Endodermal cell (in vitro differentiated cells): Measurements from ENCODE around the gene PPP2R2C. TPM values are rescaled to one million over a fixed set of nuclear protein-coding genes. Genes with fewer than 3 reads are reported as not detected.

ENCODE experiments used
- DNase-seq: peaks from one replicate; pipeline ENCODE4 v3.0.0-alpha.2; 2017
- H3K27ac ChIP-seq: 2 replicates; pipeline ENCODE4 v1.5.1; 2013; ENCODE audit warnings: mild to moderate bottlenecking, low read depth, low read length, moderate library complexity
- H3K27me3 ChIP-seq: 2 replicates; pipeline ENCODE4 v1.6.1; 2013; ENCODE audit warnings: mild to moderate bottlenecking, low read length, moderate library complexity; ENCODE audit not compliant: insufficient read depth, control insufficient read depth, poor library complexity, severe bottlenecking
- H3K36me3 ChIP-seq: 2 replicates; pipeline ENCODE4 v1.7.0; 2013; ENCODE audit warnings: mild to moderate bottlenecking, low read length, moderate library complexity; ENCODE audit not compliant: control insufficient read depth, insufficient read depth
- H3K4me1 ChIP-seq: one replicate; pipeline ENCODE4 v1.7.0; 2013; ENCODE audit warnings: low read length; ENCODE audit not compliant: control insufficient read depth, insufficient read depth
- H3K4me3 ChIP-seq: 2 replicates; pipeline ENCODE4 v1.5.1; 2013; ENCODE audit warnings: mild to moderate bottlenecking, low read length, moderate library complexity
- H3K9ac ChIP-seq: 2 replicates; pipeline ENCODE4 v1.6.1; 2013; ENCODE audit warnings: mild to moderate bottlenecking, low read length, moderate library complexity; ENCODE audit not compliant: poor library complexity, severe bottlenecking; ENCODE audit errors: extremely low read depth
- H3K9me3 ChIP-seq: 2 replicates; pipeline ENCODE4 v1.6.1; 2013; ENCODE audit warnings: mild to moderate bottlenecking, low read length, moderate library complexity; ENCODE audit not compliant: control insufficient read depth
- H3K27ac Mint-ChIP-seq: 2 replicates; pipeline ENCODE4 v1.8.0; 2020; ENCODE audit warnings: mixed read lengths
- H3K27me3 Mint-ChIP-seq: 2 replicates; pipeline ENCODE4 v1.8.0; 2021; ENCODE audit warnings: mild to moderate bottlenecking, mixed read lengths; ENCODE audit not compliant: insufficient read depth
- H3K36me3 Mint-ChIP-seq: 2 replicates; pipeline ENCODE4 v1.8.0; 2020; ENCODE audit warnings: low read depth, mixed read lengths
- H3K4me1 Mint-ChIP-seq: 2 replicates; pipeline ENCODE4 v1.8.0; 2020; ENCODE audit warnings: mixed read lengths
- H3K4me3 Mint-ChIP-seq: 2 replicates; pipeline ENCODE4 v1.8.0; 2020; ENCODE audit warnings: mild to moderate bottlenecking, moderate library complexity, mixed read lengths
- H3K9me3 Mint-ChIP-seq: 2 replicates; pipeline ENCODE4 v1.8.0; 2020; ENCODE audit warnings: mild to moderate bottlenecking, mixed read lengths
- CTCF ChIP-seq: fragments of 200-600 bp; sonication (generic); conservative IDR thresholded peaks from 2 replicates; pipeline ENCODE4 v1.5.0; 2021; ENCODE audit warnings: antibody characterized with exemption, mild to moderate bottlenecking
- WGBS, 2 experiments: methylation state at CpG; one replicate each; pipeline versions ENCODE4 v1.1.5 to v1.1.7; 2013; ENCODE audit warnings: missing lambda C conversion rate in 2 of 2, mixed read lengths in 1 of 2; ENCODE audit not compliant: insufficient coverage in 1 of 2, insufficient read length in 1 of 2; 5-methylcytosine and 5-hydroxymethylcytosine counted together
- total RNA-seq, 2 donors: library from RNA; stranded (reverse); fragmentation: NEBNext Ultra II Directional in 1 of 2; extraction: Animal tissue kit (Norgen Biotek cat#: 25700) in 1 of 2; gene quantifications; 2 replicates in 1 of 2; 3 replicates in 1 of 2; pipeline ENCODE4 v1.2.1, GENCODE V29; 2021

The PPP2R2C gene
- total RNA-seq, 2 donors from 2014 or later = 4.4 to 19.2 TPM

DNA sequence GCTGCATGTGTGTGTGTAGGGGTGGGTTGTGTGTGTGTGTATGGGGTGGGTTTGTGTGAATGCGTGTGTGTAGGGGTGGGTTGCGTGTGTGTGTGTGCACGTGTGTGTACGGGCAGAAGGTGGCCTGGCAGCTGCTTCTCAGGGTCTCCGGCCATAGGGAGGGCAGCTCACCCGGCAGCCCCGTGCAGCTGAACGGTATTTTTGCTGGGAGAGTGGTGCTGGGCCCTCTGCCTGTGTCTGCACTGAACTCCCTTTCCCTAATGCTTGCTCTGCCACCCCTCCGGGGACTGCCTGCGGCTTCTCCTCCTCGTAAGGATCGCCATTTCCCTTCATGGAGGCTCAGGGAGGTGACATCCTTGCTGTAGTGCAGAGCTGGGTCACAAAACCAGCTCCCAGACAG is 172.5 kb downstream of the PPP2R2C start:
- no peak overlapping the region for H3K27ac Mint-ChIP-seq
- peaks cover 50% of the 10 kb centered on the region for H3K36me3 Mint-ChIP-seq

GRCh38 chr4:6298852-6299251 is 173.6 kb downstream of the PPP2R2C start:
- H3K4me3 Mint-ChIP-seq = no peak overlapping the region
- no peaks in the 10 kb centered on the region for H3K4me1 ChIP-seq
- H3K27me3 ChIP-seq = no peaks in the 10 kb centered on the region
- H3K36me3 Mint-ChIP-seq = peaks cover 56% of the 10 kb centered on the region
- no peak overlapping the region for H3K9ac ChIP-seq
- no peaks in the 10 kb centered on the region for H3K27me3 Mint-ChIP-seq
- no peak overlapping the region for H3K27ac Mint-ChIP-seq
- no peak for TF ChIP-seq CTCF
- H3K9me3 Mint-ChIP-seq = no peaks in the 10 kb centered on the region
- H3K9me3 ChIP-seq = no peaks in the 10 kb centered on the region
- no peak for DNase-seq
- H3K27ac ChIP-seq = no peak overlapping the region
- peaks cover 8% of the 10 kb centered on the region for H3K36me3 ChIP-seq
- 92 to 96% methylated on average over 3 to 6 of the region's 6 CpGs for WGBS, 2 experiments
- no peak overlapping the region for H3K4me3 ChIP-seq
- no peaks in the 10 kb centered on the region for H3K4me1 Mint-ChIP-seq

More for the DNA sequence above, 172.5 kb downstream of the PPP2R2C start:
- TF ChIP-seq CTCF = no peak
- Mint-ChIP-seq H3K4me1 (no peaks in the 10 kb centered on the region), H3K9me3 (no peaks in the 10 kb centered on the region), H3K4me3 (no peak overlapping the region), H3K27me3 (no peaks in the 10 kb centered on the region)
- WGBS, 2 experiments = 93 to 95% methylated on average over 7 to 12 of the region's 12 CpGs
- Histone ChIP-seq H3K9ac (no peak overlapping the region), H3K9me3 (no peaks in the 10 kb centered on the region), H3K4me1 (no peaks in the 10 kb centered on the region), H3K4me3 (no peak overlapping the region), H3K36me3 (peaks cover 8% of the 10 kb centered on the region), H3K27ac (no peak overlapping the region), H3K27me3 (no peaks in the 10 kb centered on the region)
- DNase-seq = no peak

DNA sequence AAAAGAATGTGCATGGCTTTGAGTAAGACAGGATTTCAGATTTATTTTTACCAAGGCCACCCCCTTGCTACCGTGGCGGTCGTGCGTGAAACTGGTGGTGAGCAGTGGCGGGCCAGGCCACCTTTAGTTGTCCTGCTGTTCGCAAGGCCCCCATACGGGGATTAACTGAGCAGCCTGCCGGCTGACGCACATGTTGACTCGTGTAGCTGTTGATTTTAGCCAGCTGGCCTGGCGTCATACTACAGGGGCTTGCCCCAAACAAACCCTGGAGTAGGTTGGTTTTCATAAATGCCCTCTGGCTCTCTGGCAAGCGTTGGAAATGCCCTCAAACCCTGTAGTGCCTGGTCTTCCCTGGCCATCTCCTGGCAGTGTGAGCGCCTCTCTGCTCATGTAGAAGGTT is 174.4 kb downstream of the PPP2R2C start:
- H3K27me3 Mint-ChIP-seq = no peaks in the 10 kb centered on the region
- H3K4me1 Mint-ChIP-seq = no peaks in the 10 kb centered on the region
- Histone ChIP-seq H3K27me3 (no peaks in the 10 kb centered on the region), H3K4me3 (no peak overlapping the region), H3K4me1 (no peaks in the 10 kb centered on the region), H3K9ac (no peak overlapping the region), H3K36me3 (peaks cover 6% of the 10 kb centered on the region), H3K9me3 (no peaks in the 10 kb centered on the region), H3K27ac (no peak overlapping the region)
- no peaks in the 10 kb centered on the region for H3K9me3 Mint-ChIP-seq
- H3K27ac Mint-ChIP-seq = no peak overlapping the region
- no peak overlapping the region for H3K4me3 Mint-ChIP-seq
- WGBS, 2 experiments = 90 to 91% methylated on average over 11 to 13 of the region's 13 CpGs
- DNase-seq = no peak
- H3K36me3 Mint-ChIP-seq = peaks cover 59% of the 10 kb centered on the region
- no peak for TF ChIP-seq CTCF
